GM19099 (cell line): ENCODE results near the gene PDLIM5.

ENCODE experiments used
- POLR2A ChIP-seq: IDR thresholded peaks from 3 replicates; pipeline ENCODE4 v1.6.1; 2011; ENCODE audit warnings: low read depth; ENCODE audit not compliant: insufficient read length; ENCODE audit errors: extremely low read depth

The PDLIM5 gene

DNA sequence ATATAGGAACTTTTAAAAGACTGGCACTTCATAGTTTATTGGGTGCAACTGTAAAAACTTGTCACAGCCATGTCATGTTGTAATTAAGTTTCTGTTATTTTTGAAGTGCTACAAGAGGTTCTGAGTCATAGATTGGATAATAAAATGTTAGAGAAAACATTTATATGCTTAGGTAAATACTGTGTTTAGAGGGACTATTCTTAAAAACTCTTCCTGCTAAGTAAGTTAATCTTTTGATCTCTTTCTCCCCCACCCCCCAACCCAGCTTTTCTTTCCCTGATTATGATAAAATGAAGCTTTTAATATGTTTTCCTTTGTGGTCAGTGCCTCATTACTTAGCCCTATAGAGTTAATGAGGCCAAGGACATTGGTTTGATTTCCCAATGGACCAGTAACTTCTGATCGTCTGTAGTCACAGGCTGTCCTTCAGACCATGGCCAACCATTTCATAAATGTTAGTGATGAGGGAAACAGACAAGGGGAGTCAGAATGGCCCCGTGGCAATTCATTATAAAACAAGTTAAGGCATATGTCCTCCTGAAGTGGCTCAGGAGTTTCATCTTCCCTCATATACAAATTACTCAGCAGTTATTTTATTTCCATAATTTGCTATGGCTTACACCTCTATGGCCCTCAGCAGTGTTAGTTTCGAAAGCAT lies 3.9 kb upstream of the PDLIM5 start:
- no peak for TF ChIP-seq POLR2A

DNA sequence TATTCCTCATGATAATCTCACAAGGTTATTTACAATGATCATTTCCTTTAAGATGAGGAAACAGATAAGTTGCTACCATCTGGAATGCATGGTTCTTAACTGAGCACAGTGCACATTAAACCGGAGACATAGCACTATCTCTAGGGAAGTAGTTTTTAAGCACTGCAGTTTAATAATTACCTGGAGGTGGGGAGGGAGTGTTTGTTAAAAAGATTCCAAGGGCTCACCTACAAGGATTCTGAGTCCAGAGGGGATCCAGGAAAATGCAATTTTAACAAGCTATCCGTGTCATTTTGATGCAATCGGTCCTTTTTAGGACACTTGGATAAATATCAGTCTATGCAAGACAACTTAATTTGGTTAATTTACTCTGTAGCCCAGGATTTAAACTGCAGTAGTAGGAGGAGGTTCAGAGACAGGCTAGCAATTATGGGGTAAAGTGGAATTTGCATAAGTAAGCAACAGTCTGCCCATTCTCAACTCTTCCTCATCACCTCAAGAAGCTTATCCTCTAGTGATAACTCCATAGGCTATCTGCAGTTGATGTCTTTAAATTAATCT lies 2.8 kb upstream of the PDLIM5 start:
- TF ChIP-seq POLR2A: no peak

DNA sequence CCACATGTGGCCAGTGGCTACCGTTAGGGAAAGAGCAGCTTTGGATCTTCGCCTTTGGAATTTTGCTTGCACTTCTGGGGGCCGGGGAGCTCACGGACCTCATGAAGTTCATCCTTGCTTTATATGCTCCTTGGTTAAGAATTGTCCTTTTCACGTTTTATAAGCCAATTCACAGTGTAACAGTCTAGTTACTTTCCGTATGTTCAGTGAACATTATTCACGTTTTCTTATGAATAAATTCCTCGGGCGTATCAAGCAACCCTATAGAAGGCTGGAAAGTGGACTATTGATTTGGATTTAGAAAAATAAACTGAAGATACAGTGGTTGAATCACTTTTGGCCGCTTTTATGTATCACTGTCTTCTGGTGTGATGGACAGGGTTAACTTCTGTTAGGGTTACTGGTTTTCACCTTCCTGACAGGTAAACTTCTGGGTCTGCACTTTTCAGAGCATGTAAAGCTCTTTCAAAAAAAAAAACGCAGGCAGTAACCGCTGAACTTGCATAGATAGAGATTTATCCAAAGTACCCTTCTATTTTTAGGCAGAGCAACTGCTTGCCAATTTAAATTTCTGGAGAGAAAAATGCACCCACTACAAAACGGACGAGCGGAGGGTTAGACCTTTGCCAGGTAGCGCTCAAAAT lies 569 bp upstream of the PDLIM5 start:
- TF ChIP-seq POLR2A: no peak

DNA sequence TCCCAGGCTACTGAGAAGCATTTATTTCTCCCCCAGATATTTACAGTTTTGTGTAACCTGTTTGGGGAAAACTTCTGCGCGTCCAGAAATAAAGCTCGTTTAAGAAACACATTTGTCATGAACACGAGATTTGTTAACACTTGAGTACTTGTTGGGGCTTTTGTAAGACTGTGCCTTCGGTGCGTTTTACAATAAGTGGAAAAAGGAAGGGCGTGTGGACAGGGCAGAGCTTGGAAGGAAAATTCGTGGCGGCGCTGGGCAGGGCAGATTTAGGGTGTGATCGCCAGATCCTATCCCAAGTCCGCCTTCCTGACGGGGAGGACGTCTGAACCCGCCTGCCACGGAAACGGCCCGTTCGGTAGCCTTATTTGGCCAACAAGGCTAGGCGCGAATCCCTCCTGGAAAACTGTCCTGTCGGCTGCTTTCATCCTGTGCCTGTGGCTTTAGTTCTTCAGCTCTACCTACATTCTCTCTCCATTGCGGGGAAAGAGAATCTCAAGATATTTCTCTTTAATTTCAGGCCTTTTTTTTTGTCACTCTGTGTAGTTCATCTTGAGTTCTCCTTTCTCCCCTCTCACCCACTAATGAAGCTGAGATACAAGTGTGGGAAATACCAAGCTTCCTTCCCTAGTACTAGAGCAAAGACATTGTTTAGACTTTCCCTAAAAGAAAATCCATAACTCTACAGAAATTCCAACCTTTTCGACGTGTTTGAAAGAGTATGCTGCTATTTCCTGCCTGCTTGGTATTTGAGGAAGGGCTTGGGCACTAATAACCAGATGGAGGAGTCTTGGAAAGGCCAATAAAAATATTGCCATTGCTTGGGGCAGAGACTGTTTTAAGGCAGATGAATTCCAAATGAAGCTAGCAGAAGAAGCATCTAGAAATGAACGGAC lies 982 bp downstream of the PDLIM5 start:
- TF ChIP-seq POLR2A: no peak

DNA sequence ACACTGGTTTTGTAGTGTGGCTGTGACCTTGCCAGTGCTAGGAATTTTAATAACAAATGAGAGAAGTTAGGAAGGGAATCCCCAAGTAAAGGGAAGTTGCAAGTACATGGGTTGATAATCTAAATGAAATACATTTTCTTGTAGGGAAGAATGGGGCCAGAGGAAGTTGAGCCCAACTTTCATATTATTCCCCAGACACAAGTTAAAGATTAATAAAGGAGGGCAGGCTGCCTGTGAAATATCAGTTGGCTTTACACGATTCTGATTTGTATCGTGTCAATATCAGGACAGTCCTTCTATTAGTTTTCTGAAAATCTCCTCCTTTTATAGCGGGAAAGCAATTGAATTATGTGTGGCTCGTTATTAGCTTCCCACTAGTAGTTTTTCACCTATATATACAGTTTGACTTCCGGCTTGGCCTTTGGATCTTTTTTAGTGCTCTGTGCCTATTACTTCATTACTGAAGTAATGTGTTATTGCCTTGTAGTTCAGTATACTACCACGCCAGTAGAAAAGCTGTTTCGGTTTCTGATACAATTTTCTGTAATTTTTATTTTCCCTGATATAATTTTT lies 1.7 kb downstream of the PDLIM5 start:
- TF ChIP-seq POLR2A: peak; percentile 17

DNA sequence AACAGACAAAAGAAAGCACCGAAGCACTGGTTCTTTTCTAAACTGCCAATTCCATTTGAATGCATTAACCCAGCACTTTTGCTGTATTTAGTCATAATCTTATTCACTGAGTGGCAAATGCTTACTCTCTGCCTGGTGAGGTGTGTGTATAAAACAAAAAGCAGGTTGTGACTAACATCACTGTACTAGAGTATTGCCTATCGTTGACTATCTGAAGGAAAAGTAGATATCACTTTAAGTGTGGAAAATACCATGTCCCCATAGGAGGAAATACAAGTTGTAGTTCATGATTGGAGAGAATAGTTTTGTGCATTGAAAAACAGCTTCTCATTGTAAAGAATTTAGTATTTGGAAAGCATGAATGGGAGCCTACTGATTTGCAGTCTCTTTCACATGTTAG lies 2.7 kb downstream of the PDLIM5 start:
- no peak for TF ChIP-seq POLR2A

DNA sequence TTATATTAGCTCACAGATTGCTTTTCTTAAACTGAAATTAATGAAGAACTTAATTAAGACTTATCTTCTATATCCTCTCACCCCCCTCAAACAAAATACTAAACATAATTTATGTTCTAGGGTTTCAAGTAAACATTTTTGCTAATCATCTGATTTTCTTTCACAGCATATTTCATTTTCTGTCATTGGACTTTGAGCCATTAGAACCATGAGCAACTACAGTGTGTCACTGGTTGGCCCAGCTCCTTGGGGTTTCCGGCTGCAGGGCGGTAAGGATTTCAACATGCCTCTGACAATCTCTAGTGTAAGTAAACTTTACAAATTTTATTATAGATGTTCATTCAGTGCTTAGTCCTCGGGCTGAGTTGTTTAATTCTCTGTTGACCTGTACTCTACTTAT lies 3.3 kb downstream of the PDLIM5 start:
- TF ChIP-seq POLR2A: no peak

DNA sequence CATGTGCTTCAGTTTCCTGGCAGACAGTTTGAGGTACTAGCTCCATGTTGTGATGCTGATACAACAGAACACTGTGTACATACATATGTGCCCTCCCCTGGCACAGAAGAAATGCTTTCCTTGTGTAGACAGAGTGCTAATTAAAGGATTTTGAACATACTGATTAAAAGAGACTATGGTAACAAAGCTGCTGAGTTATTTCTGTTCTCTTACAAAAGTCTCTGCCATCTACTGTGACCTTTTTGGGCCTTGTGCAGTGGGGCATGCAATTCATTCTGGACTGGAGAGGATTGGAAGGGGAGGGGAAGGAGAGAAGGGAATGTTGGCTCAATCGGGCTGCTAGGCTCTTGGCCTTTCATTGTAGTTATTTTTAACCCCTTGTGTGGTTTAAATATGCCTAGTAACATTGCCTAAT lies 6.0 kb downstream of the PDLIM5 start:
- TF ChIP-seq POLR2A: no peak

DNA sequence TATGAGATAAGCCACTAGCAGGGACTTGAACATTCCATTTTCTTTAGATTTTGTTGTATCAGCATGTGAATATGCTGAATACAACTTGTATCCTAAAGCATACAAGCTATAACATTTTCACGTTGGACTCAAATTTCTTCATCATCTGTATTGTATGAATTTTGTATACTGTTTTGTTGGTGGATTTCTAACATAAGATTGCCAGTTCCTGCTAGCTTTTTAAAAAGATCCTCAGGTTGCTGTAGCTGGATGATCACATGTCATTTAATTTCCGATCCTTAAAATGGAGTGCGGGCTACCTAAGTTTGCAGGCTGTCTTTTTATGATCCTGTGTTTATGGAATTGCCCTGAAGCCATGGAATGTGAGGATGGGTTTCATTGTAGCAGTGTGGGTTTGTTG lies 6.9 kb downstream of the PDLIM5 start:
- TF ChIP-seq POLR2A: no peak

DNA sequence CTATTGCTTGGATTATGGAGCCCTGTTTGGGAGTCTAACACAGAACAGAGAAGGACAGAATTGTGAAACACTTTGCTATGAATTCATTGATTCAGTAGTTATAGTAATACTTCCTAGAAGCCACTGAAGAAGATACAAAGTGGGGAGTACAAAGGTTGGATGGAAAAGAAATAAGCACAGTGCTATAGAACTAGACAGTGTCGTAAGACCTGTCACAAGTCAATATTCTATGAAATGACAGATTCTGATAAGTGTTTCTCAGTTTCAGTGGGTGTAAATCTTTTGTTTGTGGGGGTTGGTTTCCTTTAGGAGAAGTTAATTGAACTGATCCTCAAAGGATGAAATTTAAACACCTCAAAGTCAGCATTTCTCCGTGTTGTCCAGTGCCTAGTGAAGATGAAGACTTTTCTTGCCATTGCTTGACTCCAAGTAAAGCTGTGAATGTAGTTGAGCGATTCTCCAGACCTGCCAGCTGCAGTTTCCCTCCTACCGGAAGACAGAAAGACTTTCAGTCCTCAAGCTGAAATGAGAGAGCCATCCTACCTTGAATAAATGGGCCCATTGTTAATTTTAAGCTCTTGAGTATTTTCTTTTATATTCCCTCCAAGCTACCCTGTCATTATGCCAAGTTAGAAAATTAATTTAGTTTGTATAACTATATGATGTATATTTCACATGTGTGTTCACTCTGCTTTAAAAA lies 7.9 kb downstream of the PDLIM5 start:
- no peak for TF ChIP-seq POLR2A

DNA sequence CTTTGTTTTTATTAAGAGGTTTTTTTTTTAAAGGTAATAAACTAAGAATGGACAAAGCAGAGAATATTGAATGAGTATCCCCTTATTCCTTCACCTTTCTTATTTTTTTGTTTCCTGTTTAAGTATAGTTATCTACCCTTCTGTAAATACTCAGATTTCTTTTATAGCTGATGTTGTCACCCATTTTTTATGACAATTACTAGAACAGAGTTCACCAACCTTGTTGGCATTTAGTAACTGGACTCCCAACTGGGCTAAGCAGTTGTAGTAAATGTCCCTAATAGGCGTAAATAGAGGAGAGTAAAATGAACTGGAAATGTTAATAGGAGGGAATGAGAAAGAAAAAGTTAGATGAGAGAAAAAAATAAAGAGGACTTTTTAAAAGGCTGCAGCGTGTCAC lies 9.8 kb downstream of the PDLIM5 start:
- TF ChIP-seq POLR2A: no peak

DNA sequence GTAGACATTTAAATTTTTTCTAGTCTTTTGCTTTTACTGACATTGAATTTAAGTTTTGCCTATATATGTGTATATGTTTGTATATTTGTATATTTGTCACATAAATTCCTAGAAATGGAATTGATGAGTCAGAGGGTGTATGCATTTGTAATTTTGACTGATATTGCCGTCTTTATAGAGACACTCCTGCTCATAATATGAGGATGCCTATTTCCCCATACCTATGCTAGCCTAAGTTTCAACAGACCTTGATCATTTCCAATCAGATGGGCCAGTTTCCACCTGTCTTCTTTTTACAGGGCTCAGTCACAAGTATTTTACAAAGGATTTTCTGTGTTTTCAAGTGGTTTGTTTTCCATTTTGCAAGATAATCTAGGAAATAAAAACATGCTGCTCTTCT lies 10.8 kb downstream of the PDLIM5 start:
- TF ChIP-seq POLR2A: no peak

DNA sequence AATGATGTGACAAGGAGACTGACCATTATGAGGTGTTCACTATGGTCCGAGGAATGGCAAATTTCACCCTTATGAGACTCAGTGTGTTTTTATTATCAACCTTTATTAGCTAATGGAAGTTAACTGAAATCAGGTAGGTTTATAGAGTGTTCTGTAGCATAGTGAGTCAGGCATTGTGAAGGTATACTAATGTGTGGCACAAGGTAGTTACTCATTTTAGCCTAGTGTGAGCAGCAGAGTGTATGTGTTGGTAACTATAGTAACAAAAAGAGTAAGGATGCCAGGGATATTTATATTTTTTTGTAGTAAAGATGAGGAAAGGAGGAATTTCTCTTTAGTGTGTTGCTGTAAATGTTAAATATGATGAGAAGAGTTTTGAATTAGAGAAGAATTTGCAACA lies 12.0 kb downstream of the PDLIM5 start:
- no peak for TF ChIP-seq POLR2A

DNA sequence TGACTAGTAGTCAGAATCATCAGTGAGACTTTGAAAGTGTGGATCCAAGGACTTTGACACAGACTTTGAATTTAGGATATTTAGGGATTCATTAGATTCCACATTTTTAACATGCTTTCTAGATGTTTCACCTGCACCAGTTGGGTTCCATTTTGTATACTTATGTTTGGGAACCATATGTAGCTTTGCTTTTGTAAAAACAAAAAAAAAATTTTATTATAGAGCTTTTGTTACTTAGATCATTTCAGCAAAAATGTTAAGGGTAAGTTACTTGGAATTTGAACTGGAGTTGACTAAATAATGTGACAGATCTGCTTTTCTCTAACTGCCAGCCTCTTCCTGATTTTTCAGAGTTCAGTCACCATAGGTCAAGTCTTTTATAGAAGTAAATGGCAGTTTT lies 14.6 kb downstream of the PDLIM5 start:
- no peak for TF ChIP-seq POLR2A

DNA sequence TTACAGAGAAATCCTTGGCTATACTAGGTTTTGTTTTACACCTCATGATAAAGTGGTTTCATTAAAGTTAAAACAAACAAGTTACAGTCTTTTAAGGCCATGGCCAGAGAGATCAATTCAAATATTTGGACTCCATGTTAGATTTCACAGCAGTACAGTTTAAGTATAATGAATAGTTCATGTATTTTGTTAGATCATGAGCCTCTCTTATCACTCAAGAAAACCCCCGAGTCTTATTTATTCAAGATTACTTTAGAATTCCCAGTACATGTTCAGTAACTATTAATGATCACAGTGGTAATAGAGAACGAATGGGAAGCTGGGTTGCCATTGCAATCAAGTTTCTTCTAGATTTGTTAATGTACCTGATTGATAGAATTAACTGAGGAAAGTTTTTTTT lies 15.2 kb downstream of the PDLIM5 start:
- TF ChIP-seq POLR2A: no peak
